K562 (cell line): ENCODE data around the gene GAB2.

Experiments
- CEBPB ChIP-seq: fragments of 450-650 bp; IDR thresholded peaks from 2 replicates; pipeline ENCODE4 v1.6.1; 2016; ENCODE audit warnings: missing genetic modification characterization, missing compliant biosample characterization
- EP300 ChIP-seq: IDR thresholded peaks from 2 replicates; pipeline ENCODE4 v1.6.1; 2012; ENCODE audit warnings: low read length, improper control_type of control experiment

- TF ChIP-seq CEBPB (tag): no peak
- no peak for TF ChIP-seq EP300
Measured at GRCh38 chr11:78453140-78453935, 35.7 kb upstream of the GAB2 start.
